SU-DHL-6 (cell line): Measurements from ENCODE around the gene NUBPL.

ENCODE experiments used
- H2AFZ ChIP-seq: fragments of 200-600 bp; sonication (generic); 2 replicates; pipeline ENCODE4 v1.6.1; 2014; ENCODE audit warnings: low read depth, mild to moderate bottlenecking, moderate library complexity, mixed read lengths, antibody characterized with exemption, low read length; ENCODE audit not compliant: severe bottlenecking
- H3F3A ChIP-seq: fragments of 200-600 bp; shearing (Covaris generic); 2 replicates; pipeline ENCODE4 v1.6.0; 2016; ENCODE audit warnings: antibody characterized with exemption, mild to moderate bottlenecking; ENCODE audit not compliant: insufficient read depth
- H3K27ac ChIP-seq: fragments of 200-600 bp; sonication (generic); 2 replicates; pipeline ENCODE4 v1.5.1; 2016; ENCODE audit warnings: low read depth, mild to moderate bottlenecking, low read length, moderate library complexity, mixed read lengths
- H3K27me3 ChIP-seq: fragments of 200-600 bp; sonication (generic), shearing (Covaris generic); 2 replicates; pipeline ENCODE4 v1.6.0; 2014; ENCODE audit warnings: mild to moderate bottlenecking, low read length
- H3K36me3 ChIP-seq: fragments of 200-600 bp; sonication (generic); 2 replicates; pipeline ENCODE4 v1.6.1; 2014; ENCODE audit warnings: mild to moderate bottlenecking, low read length, mixed read lengths
- H3K4me2 ChIP-seq: fragments of 300-600, 200-600 bp; shearing (Covaris generic), sonication (generic); 2 replicates; pipeline ENCODE4 v1.6.0; 2014; ENCODE audit warnings: low read length, low read depth, mild to moderate bottlenecking; ENCODE audit not compliant: poor library complexity, severe bottlenecking
- H3K4me3 ChIP-seq: fragments of 200-600 bp; sonication (generic); 2 replicates; pipeline ENCODE4 v1.5.1; 2014; ENCODE audit warnings: antibody characterized with exemption, low read length, mild to moderate bottlenecking, mixed read lengths; ENCODE audit not compliant: insufficient read depth, poor library complexity, severe bottlenecking
- H3K79me2 ChIP-seq: fragments of 200-600 bp; sonication (generic); 2 replicates; pipeline ENCODE4 v1.6.1; 2014; ENCODE audit warnings: mild to moderate bottlenecking, low read length, moderate library complexity; ENCODE audit not compliant: insufficient read depth
- H3K9ac ChIP-seq: fragments of 200-600 bp; sonication (generic); 2 replicates; pipeline ENCODE4 v1.7.0; 2014; ENCODE audit warnings: mild to moderate bottlenecking, low read length
- H3K9me2 ChIP-seq: fragments of 200-600 bp; sonication (generic); replicated peaks from 2 replicates; pipeline ENCODE4 v1.6.1; 2014; ENCODE audit warnings: low read length; ENCODE audit not compliant: insufficient read depth
- H3K9me3 ChIP-seq: fragments of 200-600 bp; sonication (generic); 2 replicates; pipeline ENCODE4 v1.6.1; 2014; ENCODE audit warnings: low read length, mixed read lengths; ENCODE audit not compliant: insufficient read depth
- H4K20me1 ChIP-seq: fragments of 200-600 bp; sonication (generic); 2 replicates; pipeline ENCODE4 v1.6.1; 2014; ENCODE audit warnings: low read depth, mild to moderate bottlenecking, antibody characterized with exemption, low read length, moderate library complexity, mixed read lengths
- CTCF ChIP-seq: fragments of 200-600 bp; sonication (generic); IDR thresholded peaks from one replicate; pipeline ENCODE4 v1.5.1; 2017; ENCODE audit warnings: antibody characterized with exemption, mild to moderate bottlenecking, low read length, moderate library complexity; ENCODE audit not compliant: insufficient read depth, poor library complexity, severe bottlenecking
- EZH2phosphoT487 ChIP-seq: fragments of 200-600 bp; sonication (generic), shearing (Covaris generic); conservative IDR thresholded peaks from 2 replicates; pipeline ENCODE4 v1.6.1; 2018; ENCODE audit warnings: mild to moderate bottlenecking, antibody characterized with exemption, low read length, moderate library complexity, mixed read lengths

NUBPL gene

GRCh38 chr14:31770271-31770670, 209.1 kb downstream of the NUBPL start:
- Histone ChIP-seq H2AFZ (no peak overlapping the region), H3K27ac (no peak overlapping the region), H3K9me3 (no peaks in the 10 kb centered on the region), H3K27me3 (no peaks in the 10 kb centered on the region), H3K4me3 (no peak overlapping the region), H3F3A (no peaks in the 10 kb centered on the region), H4K20me1 (no peaks in the 10 kb centered on the region), H3K79me2 (no peaks in the 10 kb centered on the region), H3K9ac (no peak overlapping the region), H3K9me2 (no peaks in the 10 kb centered on the region), H3K36me3 (no peaks in the 10 kb centered on the region), H3K4me2 (no peak overlapping the region)
- no peak for TF ChIP-seq CTCF
- TF ChIP-seq EZH2phosphoT487: no peak

- H2AFZ ChIP-seq: no peak overlapping the region
- H3K9me3 ChIP-seq: no peaks in the 10 kb centered on the region
- H3K27me3 ChIP-seq: no peaks in the 10 kb centered on the region
- H3K4me2 ChIP-seq: no peak overlapping the region
- H3K36me3 ChIP-seq: no peaks in the 10 kb centered on the region
- no peaks in the 10 kb centered on the region for H3K9me2 ChIP-seq
- H3K9ac ChIP-seq: no peak overlapping the region
- no peak overlapping the region for H3K27ac ChIP-seq
- H3F3A ChIP-seq: no peaks in the 10 kb centered on the region
- no peaks in the 10 kb centered on the region for H4K20me1 ChIP-seq
- TF ChIP-seq EZH2phosphoT487: no peak
- TF ChIP-seq CTCF: no peak
- H3K79me2 ChIP-seq: no peaks in the 10 kb centered on the region
- no peak overlapping the region for H3K4me3 ChIP-seq
Observed at GRCh38 chr14:31774567-31774966, 213.4 kb downstream of the NUBPL start.

GRCh38 chr14:31777312-31777711, 216.1 kb downstream of the NUBPL start:
- H3K9me3 ChIP-seq: peaks cover 16% of the 10 kb centered on the region; the same call in 1 of the 2 replicates
- H3F3A ChIP-seq: no peaks in the 10 kb centered on the region
- no peak overlapping the region for H3K27ac ChIP-seq
- no peaks in the 10 kb centered on the region for H4K20me1 ChIP-seq
- H3K4me3 ChIP-seq: no peak overlapping the region
- TF ChIP-seq CTCF (no peak), EZH2phosphoT487 (no peak)
- H3K9ac ChIP-seq: no peak overlapping the region
- H3K9me2 ChIP-seq: no peaks in the 10 kb centered on the region
- no peaks in the 10 kb centered on the region for H3K27me3 ChIP-seq
- H3K36me3 ChIP-seq: no peaks in the 10 kb centered on the region
- no peaks in the 10 kb centered on the region for H3K79me2 ChIP-seq
- H2AFZ ChIP-seq: no peak overlapping the region
- no peak overlapping the region for H3K4me2 ChIP-seq

- TF ChIP-seq EZH2phosphoT487 (no peak), CTCF (no peak)
- Histone ChIP-seq H3K9ac (no peak overlapping the region), H3K36me3 (no peaks in the 10 kb centered on the region), H3K27ac (no peak overlapping the region), H2AFZ (no peak overlapping the region), H3K9me2 (no peaks in the 10 kb centered on the region), H4K20me1 (no peaks in the 10 kb centered on the region), H3F3A (no peaks in the 10 kb centered on the region), H3K79me2 (no peaks in the 10 kb centered on the region), H3K4me3 (no peak overlapping the region), H3K9me3 (peaks cover 16% of the 10 kb centered on the region; the same call in 1 of the 2 replicates), H3K27me3 (no peaks in the 10 kb centered on the region), H3K4me2 (no peak overlapping the region)
Observed at GRCh38 chr14:31781578-31781977, 220.4 kb downstream of the NUBPL start.
